IMR-90 (cell line): ENCODE measurements around the gene MAP3K8.

Source experiments
- CEBPB ChIP-seq: IDR thresholded peaks from 2 replicates; pipeline ENCODE4 v1.6.1; 2012; ENCODE audit warnings: low read depth, low read length, improper control_type of control experiment
- CHD1 ChIP-seq: IDR thresholded peaks from 2 replicates; pipeline ENCODE4 v1.6.1; 2012; ENCODE audit warnings: low read depth, low read length, improper control_type of control experiment
- MAFK ChIP-seq: IDR thresholded peaks from 2 replicates; pipeline ENCODE4 v1.6.1; 2012; ENCODE audit warnings: low read depth, low read length, improper control_type of control experiment
- MAZ ChIP-seq: IDR thresholded peaks from 2 replicates; pipeline ENCODE4 v1.6.1; 2012; ENCODE audit warnings: low read depth, mild to moderate bottlenecking, low read length, improper control_type of control experiment, moderate library complexity, borderline replicate concordance
- MXI1 ChIP-seq: IDR thresholded peaks from 2 replicates; pipeline ENCODE4 v1.6.1; 2012; ENCODE audit warnings: low read depth, mild to moderate bottlenecking, low read length, moderate library complexity, borderline replicate concordance
- POLR2A ChIP-seq: IDR thresholded peaks from 2 replicates; pipeline ENCODE4 v1.6.1; 2012; ENCODE audit warnings: mild to moderate bottlenecking, low read depth, low read length
- SMC3 ChIP-seq: fragments of 150-350 bp; IDR thresholded peaks from 2 replicates; pipeline ENCODE4 v1.6.1; 2016; ENCODE audit warnings: low read depth, mild to moderate bottlenecking, antibody characterized with exemption, low read length, moderate library complexity
- USF2 ChIP-seq: fragments of 150-350 bp; IDR thresholded peaks from 2 replicates; pipeline ENCODE4 v1.6.1; 2017; ENCODE audit warnings: mild to moderate bottlenecking, antibody characterized with exemption, low read length, low read depth
- TF ChIP-seq, protein P1 (sequence below): conservative IDR thresholded peaks from 2 replicates; pipeline ENCODE4 v1.5.1; 2012; ENCODE audit warnings: mild to moderate bottlenecking, low read depth, low read length, improper control_type of control experiment

DNA sequence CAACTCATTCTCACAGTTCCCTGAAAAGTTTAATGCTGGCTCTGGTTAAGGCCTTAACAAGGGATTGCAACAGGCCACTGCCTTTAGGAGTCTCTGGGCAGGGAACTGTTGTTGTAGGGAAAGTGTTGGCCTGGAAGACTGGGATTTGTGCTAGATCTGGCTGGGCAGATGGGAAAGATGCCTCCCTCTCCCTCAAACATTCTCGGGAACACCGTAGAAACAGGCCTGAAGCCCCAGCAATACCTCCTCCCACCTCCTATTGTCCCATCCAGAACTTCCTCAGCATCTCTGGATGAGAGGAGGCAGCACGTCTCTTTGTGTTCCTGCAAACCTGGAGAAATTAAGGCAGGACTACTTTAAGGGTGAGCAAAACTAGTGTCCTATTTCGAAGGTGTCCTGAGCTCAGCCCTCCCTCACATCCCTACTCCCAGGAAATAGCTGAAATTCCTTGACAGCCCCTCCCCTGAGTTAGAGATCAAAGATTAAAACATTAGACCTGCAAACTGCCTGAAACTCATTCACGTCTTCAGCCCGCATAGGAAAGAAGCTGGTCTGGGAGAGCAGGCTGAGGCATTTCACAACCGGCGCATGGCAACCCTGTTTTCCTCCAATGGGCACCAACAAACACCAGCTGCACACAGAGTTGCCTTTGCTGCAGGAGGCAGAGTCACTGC lies 10.9 kb upstream of the MAP3K8 start:
- TF ChIP-seq MXI1 (no peak), MAFK (no peak), POLR2A (0 out of 2 replicates have a peak, but pooled peaks have one; percentile 33), MAZ (no peak), CHD1 (no peak), CEBPB (peak; percentile 95), SMC3 (no peak), USF2 (no peak)
- TF ChIP-seq, protein P1, sequence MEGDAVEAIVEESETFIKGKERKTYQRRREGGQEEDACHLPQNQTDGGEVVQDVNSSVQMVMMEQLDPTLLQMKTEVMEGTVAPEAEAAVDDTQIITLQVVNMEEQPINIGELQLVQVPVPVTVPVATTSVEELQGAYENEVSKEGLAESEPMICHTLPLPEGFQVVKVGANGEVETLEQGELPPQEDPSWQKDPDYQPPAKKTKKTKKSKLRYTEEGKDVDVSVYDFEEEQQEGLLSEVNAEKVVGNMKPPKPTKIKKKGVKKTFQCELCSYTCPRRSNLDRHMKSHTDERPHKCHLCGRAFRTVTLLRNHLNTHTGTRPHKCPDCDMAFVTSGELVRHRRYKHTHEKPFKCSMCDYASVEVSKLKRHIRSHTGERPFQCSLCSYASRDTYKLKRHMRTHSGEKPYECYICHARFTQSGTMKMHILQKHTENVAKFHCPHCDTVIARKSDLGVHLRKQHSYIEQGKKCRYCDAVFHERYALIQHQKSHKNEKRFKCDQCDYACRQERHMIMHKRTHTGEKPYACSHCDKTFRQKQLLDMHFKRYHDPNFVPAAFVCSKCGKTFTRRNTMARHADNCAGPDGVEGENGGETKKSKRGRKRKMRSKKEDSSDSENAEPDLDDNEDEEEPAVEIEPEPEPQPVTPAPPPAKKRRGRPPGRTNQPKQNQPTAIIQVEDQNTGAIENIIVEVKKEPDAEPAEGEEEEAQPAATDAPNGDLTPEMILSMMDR = no peak
